A549 treated with AZD2906 at 1 μM for 4 hours (cell line): ENCODE data around the gene ACAD10. TPM values are rescaled to one million over a fixed set of nuclear protein-coding genes. Genes with fewer than 3 reads are reported as not detected.

Experiments used
- total RNA-seq: library from RNA; stranded (reverse); fragments of 200-300 nt; extraction: Qiagen RNA extraction; gene quantifications from 5 replicates; pipeline ENCODE4 v1.2.3, GENCODE V29; 2022

The ACAD10 gene
- 8.4 to 10.8 TPM (median 8.6 TPM) in 5 replicates for total RNA-seq

DNA sequence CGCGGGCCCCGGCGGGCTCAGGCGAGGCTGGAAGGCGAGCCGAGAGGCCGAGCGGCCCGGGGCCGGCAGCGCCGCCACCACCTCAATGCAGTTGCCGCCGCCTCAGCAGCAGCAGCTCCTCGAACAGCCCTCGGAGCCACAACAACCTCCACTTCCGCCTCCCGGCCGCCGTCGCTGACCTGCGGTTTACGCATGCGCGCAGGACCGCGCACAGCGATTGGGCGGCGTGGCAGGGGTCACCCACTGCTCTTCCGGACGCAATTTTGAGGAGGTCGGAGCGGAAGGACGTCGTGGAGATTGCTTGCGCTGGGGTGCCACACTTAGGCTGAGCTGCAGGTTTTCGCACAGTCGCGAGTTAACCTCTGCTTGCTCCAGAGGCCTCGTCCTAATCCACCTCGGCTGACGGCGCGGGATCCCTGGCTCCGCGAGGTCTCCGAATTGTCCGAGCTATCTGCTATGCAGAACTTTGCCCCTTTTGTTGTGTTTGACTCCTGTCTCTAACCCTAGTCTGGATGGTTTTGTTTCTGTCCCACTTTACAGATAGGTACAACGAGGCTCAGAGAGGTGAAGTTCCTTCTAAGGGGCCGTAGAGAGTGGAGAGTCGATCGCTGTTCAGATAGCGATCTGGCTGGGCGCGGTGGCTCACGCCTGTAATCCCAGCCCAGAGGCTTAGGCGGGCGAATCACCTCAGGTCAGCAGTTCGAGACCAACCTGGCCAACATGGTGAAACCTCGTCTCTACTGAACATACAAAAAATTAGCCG is at the start of gene ACAD10, which contains the start of gene BRAP:
TSS of gene ACAD10 (plus strand) at position 243 of the 763 bp plus-strand sequence. CDS start 6,657 bp downstream, outside the sequence.
TSS of gene BRAP (minus strand) at position 146 of the 763 bp plus-strand sequence. CDS start 164 bp downstream, outside the sequence.

DNA sequence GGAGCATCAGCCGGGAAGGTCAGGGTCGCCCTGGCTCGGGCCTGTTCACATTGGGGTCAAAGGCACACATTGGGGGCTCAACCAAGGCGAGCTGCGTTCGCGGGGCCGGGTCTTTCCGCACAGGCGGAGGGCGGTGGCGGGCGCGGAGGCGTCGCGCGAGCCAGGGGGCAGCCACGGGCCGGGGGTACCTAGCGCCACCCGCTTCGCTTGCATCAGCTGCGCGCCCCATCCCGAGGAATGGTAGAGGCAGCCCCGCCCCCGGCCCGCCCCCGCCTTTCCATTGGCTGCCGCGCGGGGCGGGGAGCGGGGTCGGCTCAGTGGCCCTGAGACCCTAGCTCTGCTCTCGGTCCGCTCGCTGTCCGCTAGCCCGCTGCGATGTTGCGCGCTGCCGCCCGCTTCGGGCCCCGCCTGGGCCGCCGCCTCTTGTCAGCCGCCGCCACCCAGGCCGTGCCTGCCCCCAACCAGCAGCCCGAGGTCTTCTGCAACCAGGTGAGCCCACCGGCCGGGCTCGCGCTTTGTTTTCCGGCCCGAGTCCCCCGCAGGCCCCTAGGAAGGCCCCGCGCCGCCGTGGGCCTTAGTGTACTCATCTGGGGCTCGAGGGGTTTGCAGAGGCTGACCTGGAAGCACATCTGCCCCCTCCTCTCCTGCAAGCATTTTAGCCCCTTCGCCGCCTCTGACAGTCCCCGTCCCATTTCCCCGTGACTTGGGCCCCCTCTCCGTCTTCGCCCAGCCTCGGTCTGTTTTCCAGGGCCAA is 80.9 kb downstream of the ACAD10 start, which contains the start of gene ALDH2:
TSS of gene ALDH2 (plus strand) at position 326 of the 754 bp plus-strand sequence. CDS start at position 376, 50 bp downstream.

Other genes with a start within 250 kb of the ACAD10 start
- 42.6 to 54.6 TPM (median 52.5 TPM) in 5 replicates for gene ATXN2, start 86.7 kb upstream of the ACAD10 start, total RNA-seq
- 12.1 to 13.5 TPM (median 12.4 TPM) in 5 replicates for gene BRAP, start 97 bp upstream of the ACAD10 start, total RNA-seq
- 71.0 to 93.5 TPM (median 89.7 TPM) in 5 replicates for gene ALDH2, start 80.9 kb downstream of the ACAD10 start, total RNA-seq
- gene MAPKAPK5, start 156.2 kb downstream of the ACAD10 start, total RNA-seq = 53.8 to 60.4 TPM (median 59.2 TPM) in 5 replicates